ENCODE measurements around the gene SLC30A5.
A peak's percentile ranks its signal among the peaks of the same experiment; 100 is the strongest.

The SLC30A5 gene

GRCh38 chr5:69167929-69168328 lies 74.1 kb downstream of the SLC30A5 start:
- no peak for DNase-seq

- DNase-seq = peak; percentile 25
These were observed 76.7 kb downstream of the SLC30A5 start for GRCh38 chr5:69170495-69170894.

- DNase-seq = no peak
These were observed 77.2 kb downstream of the SLC30A5 start for GRCh38 chr5:69170969-69171368.
